Hindlimb muscle (tissue), 1 donor: Measurements from ENCODE around the gene NBPF3. TPM values are rescaled to one million over a fixed set of nuclear protein-coding genes. Genes with fewer than 3 reads are reported as not detected.
"Not testable (repeated sequence)": the region's sequence is repeated elsewhere in the genome, so short reads cannot be mapped to it uniquely, and the experiment has no call there.

Experiments
- DNase-seq: peaks from one replicate; pipeline ENCODE4 v3.0.0-alpha.2; 2013
- polyA plus RNA-seq: library from polyadenylated mRNA; unstranded; fragments of 120-200 nt; gene quantifications from one replicate; pipeline ENCODE4 v1.2.1, GENCODE V29; 2013; ENCODE audit not compliant: insufficient read length

Gene NBPF3
- polyA plus RNA-seq, 1 donor, result 12.6 TPM

GRCh38 chr1:21439345-21439720 is 604 bp upstream of the NBPF3 start:
- no peak for DNase-seq

- not testable (repeated sequence) for DNase-seq
Measured at GRCh38 chr1:21440630-21441125, 741 bp downstream of the NBPF3 start.

- not testable (repeated sequence) for DNase-seq
Measured at GRCh38 chr1:21446647-21447046, 6.7 kb downstream of the NBPF3 start.

GRCh38 chr1:21447311-21447710 is 7.4 kb downstream of the NBPF3 start:
- no peak for DNase-seq

- DNase-seq, result no peak
Measured at GRCh38 chr1:21449906-21450305, 10.0 kb downstream of the NBPF3 start.

GRCh38 chr1:21451212-21451611 is 11.3 kb downstream of the NBPF3 start:
- DNase-seq, result no peak

- no peak for DNase-seq
Measured at GRCh38 chr1:21451981-21452411, 12.1 kb downstream of the NBPF3 start.

- DNase-seq, result not testable (repeated sequence)
Measured at GRCh38 chr1:21453964-21454614, 14.2 kb downstream of the NBPF3 start.

- not testable (repeated sequence) for DNase-seq
Measured at GRCh38 chr1:21454904-21455303, 15.0 kb downstream of the NBPF3 start.

GRCh38 chr1:21457654-21458053 is 17.7 kb downstream of the NBPF3 start:
- DNase-seq, result no peak

- DNase-seq, result not testable (repeated sequence)
Measured at GRCh38 chr1:21465127-21465526, 25.2 kb downstream of the NBPF3 start.

- not testable (repeated sequence) for DNase-seq
Measured at GRCh38 chr1:21467946-21468345, 28.0 kb downstream of the NBPF3 start.

GRCh38 chr1:21468599-21468998 is 28.7 kb downstream of the NBPF3 start:
- DNase-seq, result no peak

- no peak for DNase-seq
Measured at GRCh38 chr1:21469581-21469980, 29.6 kb downstream of the NBPF3 start.

GRCh38 chr1:21472861-21473260 is 32.9 kb downstream of the NBPF3 start:
- DNase-seq, result no peak

- DNase-seq, result no peak
Measured at GRCh38 chr1:21478356-21478755, 38.4 kb downstream of the NBPF3 start.

GRCh38 chr1:21483881-21484280 is 43.9 kb downstream of the NBPF3 start:
- DNase-seq, result not testable (repeated sequence)

- DNase-seq, result no peak
Measured at GRCh38 chr1:21489146-21489545, 49.2 kb downstream of the NBPF3 start.

GRCh38 chr1:21490774-21491487 is 51.0 kb downstream of the NBPF3 start:
- DNase-seq, result no peak

GRCh38 chr1:21491488-21492355 is 51.8 kb downstream of the NBPF3 start:
- no peak for DNase-seq

- DNase-seq, result no peak
Measured at GRCh38 chr1:21492356-21492625, 52.4 kb downstream of the NBPF3 start.

GRCh38 chr1:21494196-21494595 is 54.3 kb downstream of the NBPF3 start:
- no peak for DNase-seq

- no peak for DNase-seq
Measured at GRCh38 chr1:21495225-21495820, 55.4 kb downstream of the NBPF3 start.
